SKM-1 treated with dmso at 0.1 percent for 144 hours (cell line): ENCODE results near the gene MAN1A2.
A peak's percentile ranks its signal among the peaks of the same experiment; 100 is the strongest.
"Not testable (repeated sequence)": the region's sequence is repeated elsewhere in the genome, so short reads cannot be mapped to it uniquely, and the experiment has no call there.

ENCODE experiments used
- DNase-seq: peaks from one replicate; lab custom pipeline; 2025; ENCODE audit not compliant: unreplicated experiment; lab: John Stamatoyannopoulos, UW

The MAN1A2 gene

DNA sequence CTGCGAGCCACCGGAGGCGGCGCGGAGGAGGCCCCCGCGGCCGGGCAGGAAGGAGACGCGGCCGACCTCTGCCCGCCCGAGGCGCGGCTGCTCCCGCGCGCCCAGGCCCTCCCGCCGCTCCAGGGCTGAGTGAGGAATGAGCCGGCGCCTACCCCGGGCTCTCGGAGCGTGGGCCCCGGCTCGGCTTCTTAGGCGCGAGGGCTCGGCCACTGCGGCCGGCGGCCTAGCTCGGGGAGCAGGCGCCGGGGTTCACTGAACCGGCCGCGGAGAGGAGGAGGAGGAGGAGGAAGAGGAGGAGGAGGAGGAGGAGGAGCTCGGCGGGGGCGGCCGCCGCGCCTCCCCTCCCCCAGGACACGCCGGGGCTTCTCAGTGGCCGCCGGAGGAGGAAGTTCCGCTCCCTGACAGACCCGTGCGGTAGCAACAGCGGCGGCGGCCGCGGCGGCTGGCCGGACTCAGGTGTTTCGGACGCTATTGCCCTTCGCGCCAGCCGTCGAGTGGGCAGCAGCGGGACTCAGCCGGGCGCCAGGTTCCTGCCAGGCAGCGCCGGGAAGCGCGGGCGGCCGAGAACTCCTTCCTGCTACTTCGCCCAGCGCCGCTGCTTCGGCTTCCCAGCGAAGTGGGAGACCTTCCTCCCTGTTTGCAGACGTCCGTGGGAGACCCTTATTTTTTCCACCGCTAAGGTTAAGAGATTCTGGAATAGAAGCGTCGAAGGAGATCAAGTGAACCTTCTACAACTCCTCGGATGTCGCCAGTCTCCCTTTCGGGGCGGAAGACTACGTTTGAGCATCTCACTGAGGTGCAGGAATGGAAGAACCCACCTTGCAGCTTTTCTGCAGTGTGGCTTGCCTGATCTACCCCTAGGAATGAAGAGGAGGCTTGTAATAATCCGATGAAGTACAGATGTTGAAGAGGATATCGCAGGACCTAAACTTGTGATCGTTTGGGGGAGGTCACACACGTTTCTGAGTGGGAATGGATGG lies at the start of gene MAN1A2:
Gene MAN1A2, plus strand, starts transcription at position 404 of the 980 bp plus-strand sequence. CDS start 735 bp downstream, outside the sequence.
- DNase-seq = peak; percentile 80

DNA sequence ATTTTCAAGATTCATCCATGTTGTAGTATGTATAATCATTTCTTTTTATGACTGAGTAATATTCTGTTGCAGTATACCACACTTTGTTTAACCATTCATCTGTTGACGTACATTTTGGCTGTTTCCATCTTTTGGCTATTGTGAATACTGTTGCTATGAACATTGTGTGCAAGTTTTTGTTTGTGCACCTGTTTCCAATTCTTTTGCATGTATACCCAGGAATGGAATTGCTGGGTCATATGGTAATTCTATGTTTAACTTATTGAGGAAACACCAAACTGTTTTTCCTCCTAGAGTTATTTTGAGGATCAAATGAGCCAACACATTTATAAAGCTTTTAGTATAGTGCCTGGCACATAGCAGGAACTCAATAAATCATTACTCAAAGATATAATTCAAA lies 49.2 kb upstream of the MAN1A2 start:
- DNase-seq = no peak

DNA sequence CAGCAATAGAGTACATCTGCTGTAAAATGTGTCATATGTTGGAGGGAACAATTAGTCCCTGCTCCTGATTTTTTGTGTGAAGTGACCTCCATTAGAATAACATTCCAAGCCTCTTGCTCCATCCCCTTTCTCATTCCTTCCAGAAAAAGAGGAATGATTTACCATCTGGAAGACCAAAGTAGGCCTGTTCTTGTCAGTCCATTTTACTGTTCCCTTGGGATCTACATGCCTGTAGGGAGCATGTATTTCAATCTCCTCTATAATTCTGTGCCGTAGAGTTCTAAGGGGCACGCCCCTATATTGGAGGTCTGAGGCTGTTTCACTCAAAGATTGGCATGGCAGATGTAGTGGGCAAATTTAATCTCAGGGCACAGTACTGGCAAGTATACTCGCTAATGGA lies 48.8 kb upstream of the MAN1A2 start:
- no peak for DNase-seq

DNA sequence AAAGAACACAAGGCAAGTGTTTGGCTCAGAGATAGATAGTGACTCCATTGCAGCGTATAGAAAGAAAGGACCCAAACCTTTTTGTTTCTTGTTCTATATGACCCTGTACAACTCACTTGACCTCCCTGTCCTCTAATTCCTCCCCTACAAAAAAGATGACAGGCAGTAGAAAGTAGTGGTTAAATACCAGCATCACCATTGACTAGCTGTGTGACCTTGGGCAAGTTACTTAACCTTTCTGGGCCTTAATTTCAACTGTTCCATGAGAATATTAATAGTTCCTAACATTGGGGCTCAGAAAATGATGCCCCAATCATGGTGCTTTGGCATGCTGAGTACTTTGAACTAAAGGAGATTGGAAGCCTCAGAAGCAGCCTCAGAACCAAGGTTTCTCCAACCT lies 46.7 kb upstream of the MAN1A2 start:
- DNase-seq = no peak

DNA sequence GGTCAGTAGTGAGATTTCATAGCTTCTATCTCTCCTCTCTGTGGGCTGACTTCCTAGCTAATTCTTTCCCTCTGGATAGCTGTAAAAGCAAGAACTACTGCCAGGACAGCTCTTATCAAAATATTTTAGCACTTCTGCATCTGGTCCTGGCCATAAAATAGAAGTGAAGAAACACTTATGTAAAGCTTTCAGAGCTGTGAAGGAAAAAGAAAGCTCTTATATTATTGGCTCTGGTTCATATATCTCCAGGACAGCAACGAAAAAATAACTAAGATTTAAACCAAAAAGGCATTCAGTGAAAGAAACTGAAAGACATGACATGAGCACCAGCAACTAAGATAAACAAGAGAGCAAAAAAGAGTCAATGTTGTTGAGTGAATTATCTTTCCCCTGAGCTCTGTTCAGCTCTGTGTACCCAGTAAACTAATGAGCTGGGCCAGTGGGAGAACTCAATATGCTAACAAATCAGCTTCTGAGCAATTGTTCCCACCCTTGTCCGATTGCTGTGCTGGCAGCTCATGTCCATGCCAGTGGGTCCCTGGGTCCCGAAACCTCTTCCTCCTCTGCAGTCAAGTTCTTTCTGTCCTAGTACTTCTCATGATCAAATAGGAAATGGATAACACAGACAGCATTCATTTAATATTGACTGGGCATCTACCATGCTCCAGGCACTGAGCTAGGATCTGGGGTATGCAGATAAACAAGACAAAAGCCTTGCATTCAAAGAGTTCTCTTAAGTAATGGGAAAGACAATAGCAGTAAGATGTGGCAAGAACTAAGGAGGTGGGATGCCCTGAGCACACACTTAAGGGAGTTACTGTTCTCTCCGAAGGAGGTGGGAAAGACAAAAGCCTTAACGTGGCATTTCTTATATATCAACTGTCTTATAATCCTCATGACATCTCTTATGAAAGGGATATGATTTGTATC lies 45.3 kb upstream of the MAN1A2 start:
- DNase-seq = no peak

DNA sequence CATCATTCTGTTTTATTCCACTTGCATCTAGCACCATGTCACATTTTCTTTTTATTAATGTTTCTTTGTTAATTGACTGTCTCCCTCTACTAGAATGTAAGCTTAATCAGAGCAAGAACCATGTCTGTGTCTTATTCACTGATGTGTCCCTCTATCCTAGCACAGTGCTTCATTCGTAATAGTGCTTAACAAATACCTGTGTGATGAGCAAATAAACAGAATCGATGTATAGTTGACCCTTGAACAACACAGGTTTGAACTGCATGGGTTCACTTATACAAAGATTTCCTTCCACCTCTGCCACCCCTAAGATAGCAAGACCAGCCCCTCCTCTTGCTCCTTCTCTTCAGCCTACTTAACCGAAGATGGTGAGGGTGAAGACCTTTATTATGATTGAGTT lies 42.9 kb upstream of the MAN1A2 start:
- no peak for DNase-seq

DNA sequence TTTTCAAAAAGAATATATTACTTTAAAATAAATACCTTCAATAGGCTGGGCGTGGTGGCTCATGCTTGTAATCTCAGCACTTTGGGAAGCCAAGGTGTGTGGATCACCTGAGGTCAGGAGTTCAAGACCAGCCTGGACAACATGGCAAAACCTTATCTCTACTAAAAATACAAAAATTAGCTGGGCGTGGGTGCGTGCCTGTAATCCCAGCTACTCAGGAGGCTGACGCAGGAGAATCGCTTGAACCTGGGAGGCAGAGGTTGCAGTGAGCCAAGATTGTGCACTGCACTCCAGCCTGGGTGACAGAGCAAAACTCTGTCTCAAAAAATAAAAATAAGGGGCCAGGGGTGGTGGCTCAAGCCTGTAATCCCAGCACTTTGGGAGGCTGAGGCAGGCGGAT lies 41.2 kb upstream of the MAN1A2 start:
- DNase-seq = not testable (repeated sequence)

DNA sequence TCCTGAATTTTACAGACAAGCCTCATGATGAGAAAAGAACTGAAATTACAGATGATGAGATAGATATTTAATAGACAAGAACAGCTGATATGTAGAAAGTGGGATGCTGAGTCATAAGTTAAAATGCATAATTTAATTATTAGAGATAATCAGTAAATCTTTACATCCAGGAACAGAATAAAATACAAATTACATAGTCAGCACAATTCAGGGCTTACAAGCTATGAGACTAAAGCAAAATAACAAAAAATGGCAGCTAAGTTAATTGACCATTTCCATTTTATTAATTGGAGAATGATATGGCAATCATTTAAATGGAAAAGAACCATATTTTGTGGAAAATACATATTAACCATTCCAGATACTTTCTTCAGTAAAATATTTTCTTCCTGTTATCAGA lies 40.2 kb upstream of the MAN1A2 start:
- no peak for DNase-seq

DNA sequence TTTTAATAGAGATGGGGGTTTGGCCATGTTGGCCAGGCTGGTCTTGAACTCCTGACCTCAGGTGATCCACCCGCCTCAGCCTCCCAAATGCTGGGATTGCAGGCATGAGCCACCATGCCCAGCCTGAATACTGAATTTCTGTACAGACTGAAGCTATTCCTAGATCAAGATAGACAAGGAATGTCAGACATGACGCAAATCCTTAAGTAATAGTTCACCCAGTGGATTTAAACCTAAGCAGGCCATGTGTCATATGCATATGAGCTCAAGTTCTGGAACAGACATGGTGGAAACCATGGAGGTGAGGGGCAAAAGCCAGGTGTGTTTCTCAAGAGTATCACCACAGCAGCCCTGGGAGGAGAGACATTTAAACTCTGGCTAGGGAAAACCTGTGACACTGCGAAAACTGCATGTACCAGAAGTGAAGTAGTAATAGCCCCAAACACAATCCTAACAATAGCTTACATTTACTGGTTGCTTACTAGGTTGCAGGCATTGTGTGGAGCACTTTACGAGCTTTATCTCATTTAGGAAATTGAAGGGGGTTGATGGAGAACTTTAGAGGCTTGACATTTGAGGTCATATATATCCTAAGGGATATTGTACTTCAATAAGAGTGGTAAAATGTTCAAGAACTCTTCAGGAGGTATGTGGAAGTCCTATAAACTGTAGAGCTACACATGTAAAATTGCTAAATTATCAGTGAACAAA lies 31.7 kb upstream of the MAN1A2 start:
- no peak for DNase-seq

DNA sequence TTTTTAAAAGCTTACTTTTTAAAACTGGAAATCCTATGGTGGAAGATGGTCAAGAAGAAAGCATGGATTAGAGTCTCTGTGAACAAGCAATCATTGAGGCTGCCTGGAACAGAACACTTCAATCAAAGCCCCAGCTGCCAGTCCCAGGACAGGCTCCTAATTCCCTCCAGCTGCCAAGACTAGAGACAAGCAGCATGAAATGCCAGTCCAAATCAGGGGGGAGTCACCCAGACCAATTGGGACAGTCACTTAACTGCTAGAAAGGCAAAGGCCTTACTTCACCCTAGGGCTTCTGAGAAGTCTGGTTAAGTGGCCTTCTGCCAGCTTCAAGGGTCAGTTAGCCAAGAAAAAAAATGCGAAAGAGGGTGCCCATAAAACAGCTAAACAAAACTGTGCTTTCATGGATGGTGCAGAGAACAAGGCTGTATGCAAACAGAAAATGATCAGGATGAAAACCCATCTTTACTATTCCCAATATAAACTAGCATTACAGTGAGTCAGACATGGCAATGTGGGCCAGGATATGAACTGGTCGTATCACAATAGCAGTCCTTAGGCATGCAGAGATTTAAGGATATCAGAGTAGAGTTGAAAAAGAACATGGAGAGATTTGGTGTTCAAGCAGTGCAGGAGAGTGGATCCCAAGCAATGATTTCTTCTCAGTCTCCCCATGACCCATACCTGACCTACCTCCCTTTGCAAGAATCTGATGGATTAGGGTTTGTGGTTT lies 31.0 kb upstream of the MAN1A2 start:
- DNase-seq = no peak

DNA sequence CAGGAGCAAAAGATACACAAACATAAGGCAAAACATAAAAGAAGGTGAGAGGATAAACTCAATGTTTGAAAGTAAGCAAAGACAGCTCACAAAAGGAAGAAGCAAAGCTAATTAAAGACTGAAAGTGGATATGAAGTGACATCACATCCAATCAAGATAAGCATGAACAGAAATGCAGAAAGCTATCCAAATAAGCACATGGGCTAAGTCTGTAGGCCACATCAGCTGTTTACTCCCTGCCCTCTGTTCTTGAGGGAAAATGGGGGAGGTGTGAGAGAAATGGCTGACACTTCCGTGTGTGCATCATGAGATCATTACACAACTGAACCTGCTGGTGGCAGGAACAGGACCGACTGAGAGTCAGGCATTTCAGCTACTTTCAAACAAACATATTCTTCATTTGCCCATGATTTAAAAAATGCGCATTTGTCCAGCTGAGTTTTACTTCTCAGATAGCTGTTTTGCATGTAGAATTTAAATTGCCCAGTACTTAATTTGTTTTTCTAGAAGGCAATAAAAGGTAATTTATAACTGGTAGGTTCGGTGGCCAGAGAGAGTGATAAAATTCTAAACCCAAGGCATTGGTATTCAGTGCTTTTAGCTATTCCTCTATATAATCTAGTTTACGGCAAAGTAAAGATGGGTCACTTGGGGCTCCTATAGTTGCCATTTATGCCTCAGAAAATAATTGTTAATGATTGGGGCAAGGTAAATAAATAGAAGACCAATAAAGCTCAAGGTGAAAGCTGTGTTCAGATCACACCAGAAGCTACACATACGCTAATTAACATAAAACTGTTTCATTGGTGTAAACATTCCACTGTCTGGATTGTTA lies 27.2 kb upstream of the MAN1A2 start:
- peak; percentile 54 for DNase-seq

DNA sequence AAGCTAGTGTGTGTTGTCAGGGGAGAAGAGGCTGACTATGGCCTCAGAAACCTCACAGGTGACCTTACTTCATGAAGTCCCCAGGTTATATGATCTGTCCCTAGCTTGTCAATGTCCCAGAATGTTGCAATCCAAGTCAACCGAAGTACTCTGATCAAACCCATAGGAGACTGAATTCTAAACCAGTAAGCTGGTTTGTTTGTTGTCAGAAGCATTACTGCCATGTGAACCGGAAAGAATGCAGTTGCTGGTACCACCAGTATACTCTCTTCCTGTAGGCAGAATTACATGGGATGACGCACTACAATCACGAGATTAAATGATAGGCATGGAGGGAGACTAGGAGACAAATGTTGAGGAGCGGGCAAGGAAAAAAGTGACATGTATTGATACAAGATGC lies 26.1 kb upstream of the MAN1A2 start:
- no peak for DNase-seq

DNA sequence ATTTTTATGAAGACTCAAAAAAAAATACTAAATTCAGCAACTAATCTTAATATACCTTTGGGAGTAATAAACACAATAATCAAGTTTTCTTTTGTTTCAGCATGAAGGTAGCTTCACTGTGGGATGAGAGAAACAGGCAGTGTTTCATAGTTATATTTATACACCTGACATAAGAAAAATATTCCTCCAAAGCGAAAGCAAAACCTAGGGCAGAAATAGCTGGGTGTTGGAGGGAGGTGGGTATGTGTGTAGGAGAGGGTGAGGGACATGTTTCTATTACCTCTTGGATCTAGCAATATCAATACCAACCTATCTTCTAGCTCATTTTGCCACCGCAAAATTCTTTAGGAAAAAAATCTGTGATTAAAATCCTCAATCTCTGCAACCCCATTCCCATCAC lies 24.9 kb upstream of the MAN1A2 start:
- DNase-seq = no peak

DNA sequence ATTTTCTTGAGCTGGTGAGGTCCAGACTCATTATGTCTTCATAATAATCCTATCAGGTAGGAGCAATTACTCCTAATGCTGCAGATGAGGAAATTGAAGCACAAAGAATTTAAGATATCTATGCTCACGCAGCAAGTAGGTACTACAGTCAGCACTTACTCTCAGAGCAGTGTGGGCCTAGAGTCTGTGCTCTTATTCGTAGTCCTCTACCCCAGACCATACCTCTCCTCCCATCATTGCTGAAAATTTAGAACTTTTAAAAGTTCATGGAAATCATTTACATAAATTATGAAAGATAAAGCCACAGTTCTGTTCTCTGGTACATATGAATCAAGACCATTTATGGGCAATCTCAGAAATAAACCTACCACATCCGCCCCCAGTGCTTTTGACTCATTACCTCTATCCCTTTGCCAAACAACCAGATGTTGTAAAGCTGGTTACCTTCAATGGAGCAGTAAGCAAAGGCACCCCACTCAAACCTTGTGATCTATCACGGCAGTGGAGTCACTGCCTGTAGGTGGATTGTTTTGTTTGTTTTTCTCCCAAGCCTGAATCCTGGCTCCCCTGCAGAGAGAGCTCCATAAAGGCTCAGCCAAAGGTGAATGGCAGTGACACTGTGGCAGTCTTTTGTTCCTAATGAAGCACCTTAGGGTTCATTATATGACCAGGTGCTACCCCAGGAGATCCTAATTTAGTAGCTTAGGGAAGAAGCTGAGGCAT lies 20.9 kb upstream of the MAN1A2 start:
- no peak for DNase-seq

DNA sequence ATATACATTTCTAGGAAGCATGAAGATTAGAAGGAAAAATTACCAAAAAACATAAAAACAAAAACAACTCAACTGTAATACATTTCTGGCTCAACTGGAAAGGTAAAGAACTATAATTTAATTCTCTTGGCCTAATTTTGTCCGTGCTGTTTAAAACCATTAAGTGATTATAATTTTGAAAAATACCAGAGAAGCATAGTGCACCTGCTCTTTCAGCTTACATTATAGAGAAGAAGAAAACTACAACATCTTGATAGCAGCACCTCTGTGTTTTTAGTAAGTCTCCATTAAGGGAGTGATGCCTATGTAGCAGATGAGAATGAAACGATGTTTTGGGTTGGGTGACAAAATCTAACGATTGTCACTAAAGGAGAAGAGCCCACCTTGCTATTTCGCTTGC lies 19.3 kb upstream of the MAN1A2 start:
- no peak for DNase-seq

DNA sequence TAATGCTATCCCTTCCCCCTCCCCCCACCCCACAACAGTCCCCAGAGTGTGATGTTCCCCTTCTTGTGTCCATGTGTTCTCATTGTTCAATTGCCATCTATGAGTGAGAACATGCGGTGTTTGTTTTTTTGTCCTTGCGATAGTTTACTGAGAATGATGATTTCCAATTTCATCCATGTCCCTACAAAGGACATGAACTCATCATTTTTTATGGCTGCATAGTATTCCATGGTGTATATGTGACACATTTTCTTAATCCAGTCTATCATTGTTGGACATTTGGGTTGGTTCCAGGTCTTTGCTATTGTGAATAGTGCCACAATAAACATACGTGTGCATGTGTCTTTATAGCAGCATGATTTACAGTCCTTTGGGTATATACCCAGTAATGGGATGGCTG lies 14.6 kb upstream of the MAN1A2 start:
- not testable (repeated sequence) for DNase-seq

DNA sequence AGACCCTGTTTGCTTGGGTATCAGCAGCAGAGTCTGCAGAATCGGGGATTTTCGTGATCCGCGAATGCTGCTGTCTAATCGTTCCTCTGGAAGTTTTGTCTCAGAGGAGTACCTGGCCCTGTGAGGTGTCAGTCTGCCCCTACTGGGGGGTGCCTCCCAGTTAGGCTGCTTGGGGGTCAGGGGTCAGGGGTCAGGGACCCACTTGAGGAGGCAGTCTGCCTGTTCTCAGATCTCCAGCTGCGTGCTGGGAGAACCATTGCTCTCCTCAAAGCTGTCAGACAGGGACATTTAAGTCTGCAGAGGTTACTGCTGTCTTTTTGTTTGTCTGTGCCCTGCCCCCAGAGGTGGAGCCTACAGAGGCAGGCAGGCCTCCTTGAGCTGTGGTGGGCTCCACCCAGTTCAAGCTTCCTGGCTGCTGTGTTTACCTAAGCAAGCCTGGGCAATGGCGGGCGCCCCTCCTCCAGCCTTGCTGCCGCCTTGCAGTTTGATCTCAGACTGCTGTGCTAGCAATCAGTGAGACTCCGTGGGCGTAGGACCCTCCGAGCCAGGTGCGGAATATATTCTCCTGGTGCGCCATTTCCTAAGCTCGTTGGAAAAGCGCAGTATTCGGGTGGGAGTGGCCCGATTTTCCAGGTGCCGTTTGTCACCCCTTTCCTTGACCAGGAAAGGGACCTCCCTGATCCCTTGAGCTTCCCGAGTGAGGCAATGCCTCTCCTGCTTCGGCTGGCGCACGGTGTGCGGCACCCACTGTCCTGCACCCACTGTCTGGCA lies 9.2 kb upstream of the MAN1A2 start:
- DNase-seq = not testable (repeated sequence)

DNA sequence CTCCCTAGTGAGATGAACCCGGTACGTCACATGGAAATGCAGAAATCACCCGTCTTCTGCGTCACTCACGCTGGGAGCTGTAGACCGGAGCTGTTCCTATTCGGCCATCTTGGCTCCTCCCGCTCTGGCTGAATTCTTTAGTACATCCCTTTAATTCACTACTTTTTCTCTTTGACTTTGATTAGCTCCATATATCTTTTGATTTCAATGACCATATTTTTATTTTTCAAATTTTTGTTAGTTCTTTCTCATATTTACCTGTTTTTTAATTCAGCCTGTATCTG lies 8.7 kb upstream of the MAN1A2 start:
- not testable (repeated sequence) for DNase-seq
